Endothelial cell of umbilical vein (primary cell): ENCODE data around the gene CIRBP. TPM values are rescaled to one million over a fixed set of nuclear protein-coding genes. Genes with fewer than 3 reads are reported as not detected.

Experiments
- BruUV-seq: library from RNA; stranded (reverse); fragments of 400-500 nt; replicated peaks from 2 replicates; lab custom pipeline; 2021; lab: Mats Ljungman, UMichigan
- CTCF ChIA-PET: fragments of 300-600, 350-600 bp; sonication (Branson Sonifier 250); formaldehyde crosslinking; loops from one replicate; lab custom pipeline; 2021; ENCODE audit warnings: antibody characterized with exemption, inconsistent platforms; lab: Charles Lee
- POLR2A ChIA-PET: fragments of 300-600, 350-600 bp; sonication (Branson Sonifier 250); formaldehyde crosslinking; loops from one replicate; lab custom pipeline; 2021; ENCODE audit warnings: antibody characterized with exemption, inconsistent platforms; lab: Charles Lee
- DNase-seq: peaks from one replicate; pipeline ENCODE4 v3.0.0-alpha.2; 2011; ENCODE audit warnings: low read depth, low spot score
- FAIRE-seq: peaks from 2 replicates; lab custom pipeline; 2011; peaks lifted over from hg19 to GRCh38; lab: Jason Lieb, UNC
- H2AFZ ChIP-seq: 2 replicates; pipeline ENCODE4 v1.6.0; 2012; ENCODE audit warnings: low read depth, low read length, control low read depth, inconsistent platforms
- H3K27ac ChIP-seq: 2 replicates; pipeline ENCODE4 v1.5.1; 2011; ENCODE audit warnings: low read depth, mild to moderate bottlenecking, control low read depth, low read length, moderate library complexity; ENCODE audit not compliant: insufficient read depth
- H3K27me3 ChIP-seq, 2 experiments: 2 replicates each; pipeline versions ENCODE4 v1.6.0 to v1.6.1; 2011; ENCODE audit warnings: low read length in 2 of 2, mixed read lengths in 1 of 2; ENCODE audit not compliant: control insufficient read depth in 2 of 2, insufficient read depth in 2 of 2
- H3K36me3 ChIP-seq, 2 experiments: 2 replicates in 1 of 2; 3 replicates in 1 of 2; pipeline ENCODE4 v1.5.1; 2011; ENCODE audit warnings: low read length in 2 of 2, mild to moderate bottlenecking in 1 of 2, moderate library complexity in 1 of 2; ENCODE audit not compliant: control insufficient read depth in 2 of 2, insufficient read depth in 2 of 2; ENCODE audit errors: extremely low read depth in 1 of 2
- H3K4me1 ChIP-seq: 3 replicates; pipeline ENCODE4 v1.5.1; 2011; ENCODE audit warnings: mild to moderate bottlenecking, low read length; ENCODE audit not compliant: control insufficient read depth, insufficient read depth; ENCODE audit errors: extremely low read depth
- H3K4me2 ChIP-seq: 2 replicates; pipeline ENCODE4 v1.6.1; 2011; ENCODE audit warnings: low read length, control low read depth, mixed read lengths; ENCODE audit not compliant: insufficient read depth
- H3K4me3 ChIP-seq, 3 experiments: fragments of 200-600 bp in 1 of 3; sonication (generic), shearing (Covaris generic) in 1 of 3; replicated peaks in 1 of 3; 2 replicates each; pipeline ENCODE4 v1.5.1; 2011 to 2016; ENCODE audit warnings: control low read depth in 3 of 3, low read length in 3 of 3, mild to moderate bottlenecking in 2 of 3, inconsistent platforms in 1 of 3, low read depth in 1 of 3, moderate library complexity in 1 of 3; ENCODE audit not compliant: insufficient read depth in 1 of 3
- H3K79me2 ChIP-seq: 2 replicates; pipeline ENCODE4 v1.6.0; 2012; ENCODE audit warnings: low read length, inconsistent platforms; ENCODE audit not compliant: control insufficient read depth, insufficient read depth
- H3K9ac ChIP-seq: replicated peaks from 2 replicates; pipeline ENCODE3; 2011; ENCODE audit warnings: low read length, control low read depth; ENCODE audit not compliant: insufficient read depth; ENCODE audit errors: extremely low read depth
- H3K9me1 ChIP-seq: replicated peaks from 3 replicates; pipeline ENCODE4 v1.6.0; 2011; ENCODE audit warnings: mild to moderate bottlenecking, low read length; ENCODE audit not compliant: control insufficient read depth, insufficient read depth; ENCODE audit errors: extremely low read depth
- H3K9me3 ChIP-seq: replicated peaks from 2 replicates; pipeline ENCODE4 v1.5.1; 2012; ENCODE audit warnings: low read length, inconsistent platforms; ENCODE audit not compliant: control insufficient read depth, insufficient read depth
- H4K20me1 ChIP-seq: replicated peaks from 2 replicates; pipeline ENCODE3; 2011; ENCODE audit warnings: mild to moderate bottlenecking, low read length; ENCODE audit not compliant: control insufficient read depth, insufficient read depth; ENCODE audit errors: extremely low read depth
- CTCF ChIP-seq, 2 donors: IDR thresholded peaks; 1 replicate in 1 of 2; 2 replicates in 1 of 2; pipeline ENCODE4 v1.5.1; 2011; ENCODE audit warnings: low read length in 2 of 2, mild to moderate bottlenecking in 2 of 2, moderate library complexity in 2 of 2, control low read depth in 1 of 2, inconsistent platforms in 1 of 2, low read depth in 1 of 2; ENCODE audit not compliant: insufficient read depth in 1 of 2; ENCODE audit errors: extremely low read depth in 1 of 2
- EZH2 ChIP-seq: IDR thresholded peaks from 2 replicates; pipeline ENCODE4 v1.6.1; 2012; ENCODE audit warnings: borderline replicate concordance, low read depth, mild to moderate bottlenecking, moderate library complexity, low read length, inconsistent platforms; ENCODE audit not compliant: severe bottlenecking
- MAX ChIP-seq: IDR thresholded peaks from 2 replicates; pipeline ENCODE4 v1.6.1; 2011; ENCODE audit not compliant: insufficient read depth, insufficient read length
- dilution Hi-C: fragments of 300-500 bp; cut with MboI; formaldehyde crosslinking; loops from one replicate; pipeline ENCODE4 v1.15.0; 2019; ENCODE audit warnings: low sequenced_read_pairs; ENCODE audit not compliant: extremely low pct_ligation_motif_present
- intact Hi-C: fragments of 100-400 bp; cut with micrococcal nuclease; formaldehyde crosslinking; loops from one replicate; pipeline ENCODE4 v1.10.0; 2022
- polyA plus RNA-seq, 4 experiments: library from polyadenylated mRNA; depleted of rRNA in 3 of 4; stranded (reverse) in 3 of 4; unstranded in 1 of 4; fragments of >200 nt; gene quantifications; 2 replicates each; pipeline versions ENCODE4 v1.2.1 to v1.2.3, GENCODE V29; 2011 to 2012; ENCODE audit warnings: missing spikeins in 1 of 4
- total RNA-seq: library from RNA; stranded (reverse); gene quantifications from 2 replicates; pipeline ENCODE4 v1.2.3, GENCODE V29; 2021

Gene CIRBP
- total and polyA plus RNA-seq, 2 donors (not counting 3 experiments of a cell fraction or from before 2014, with no cell fraction given), result 225 to 439 TPM

- Histone ChIP-seq H3K27ac (peak overlapping the region; percentile 78), H3K79me2 (peaks cover 1% of the 10 kb centered on the region), H3K4me1 (peaks cover 55% of the 10 kb centered on the region), H2AFZ (no peak overlapping the region), H3K9ac (peak overlapping the region; percentile 44), H3K36me3 (peaks cover 2% of the 10 kb centered on the region in 2 experiments), H3K9me3 (no peaks in the 10 kb centered on the region), H4K20me1 (no peaks in the 10 kb centered on the region), H3K4me2 (peak overlapping the region; percentile 61), H3K4me3 (no peak overlapping the region), H3K9me1 (no peaks in the 10 kb centered on the region), H3K27me3 (no peaks in the 10 kb centered on the region)
- ChIA-PET CTCF (interaction anchor here (1.5 to 7.8 kb wide), 3 partner anchors 9 to 18 kb away, joined by 3 to 63 read pairs (median 8); no protein-coding TSS in a partner anchor), POLR2A (interaction anchor here (1.4 kb wide), 1 partner anchor 9 kb away, joined by 8 read pairs; no protein-coding TSS in a partner anchor)
- no peak for DNase-seq
- TF ChIP-seq EZH2, result no peak
- BruUV-seq, result no TSS peak
- dilution Hi-C loops (no loop called here), intact Hi-C loops (no loop called here)
- no peak for FAIRE-seq
Measured at GRCh38 chr19:1261798-1262622, 7.1 kb upstream of the CIRBP start.

GRCh38 chr19:1262623-1263123 lies 6.5 kb upstream of the CIRBP start:
- BruUV-seq, result no TSS peak
- Histone ChIP-seq H3K4me3 (no peak overlapping the region), H3K9ac (no peak overlapping the region)

More at GRCh38 chr19:1262623-1263123, 6.5 kb upstream of the CIRBP start:
- Histone ChIP-seq H3K4me1 (peaks cover 55% of the 10 kb centered on the region), H3K36me3 (no peaks in the 10 kb centered on the region), H2AFZ (no peak overlapping the region), H3K4me2 (no peak overlapping the region), H4K20me1 (no peaks in the 10 kb centered on the region), H3K27me3 (no peaks in the 10 kb centered on the region), H3K9me3 (no peaks in the 10 kb centered on the region), H3K9me1 (no peaks in the 10 kb centered on the region), H3K27ac (no peak overlapping the region), H3K79me2 (no peaks in the 10 kb centered on the region)
- ChIA-PET POLR2A (interaction anchor here (1.4 kb wide), 1 partner anchor 10 kb away, joined by 8 read pairs; no protein-coding TSS in a partner anchor), CTCF (interaction anchor here (1.9 to 7.8 kb wide), 2 partner anchors 10 to 18 kb away, joined by 8 to 63 read pairs; no protein-coding TSS in a partner anchor)
- intact Hi-C loops (no loop called here), dilution Hi-C loops (no loop called here)
- DNase-seq, result no peak
- no peak for TF ChIP-seq EZH2
- no peak for TF ChIP-seq CTCF (IDR thresholded peaks at IDR 0.05; ENCODE audit: extremely low read depth in 1 of 2, insufficient read depth in 1 of 2, low read depth in 1 of 2, low read length in 2 of 2)
- no peak for TF ChIP-seq MAX
- FAIRE-seq, result no peak
